ENCODE measurements around the gene POLR2J.
"Not testable (repeated sequence)": the region's sequence is repeated elsewhere in the genome, so short reads cannot be mapped to it uniquely, and the experiment has no call there.

The POLR2J gene

GRCh38 chr7:102496861-102497260 is 18.1 kb upstream of the POLR2J start:
- not testable (repeated sequence) for DNase-seq (ENCODE audit: low read depth in 1 of 2, low spot score in 1 of 2)

GRCh38 chr7:102494473-102495149 is 15.9 kb upstream of the POLR2J start:
- not testable (repeated sequence) for DNase-seq (ENCODE audit: low read depth in 1 of 2, low spot score in 1 of 2)

GRCh38 chr7:102494026-102494425 is 15.3 kb upstream of the POLR2J start:
- DNase-seq (ENCODE audit: low read depth in 1 of 2, low spot score in 1 of 2) = not testable (repeated sequence)

- not testable (repeated sequence) for DNase-seq (ENCODE audit: low read depth in 1 of 2, low spot score in 1 of 2)
Observed at GRCh38 chr7:102493220-102493935, 14.7 kb upstream of the POLR2J start.

- DNase-seq (ENCODE audit: low read depth in 1 of 2, low spot score in 1 of 2) = peak in 1 of 2 donors; percentile 38
Observed at GRCh38 chr7:102490529-102491075, 11.9 kb upstream of the POLR2J start.

- DNase-seq (ENCODE audit: low read depth in 1 of 2, low spot score in 1 of 2) = not testable (repeated sequence)
Observed at GRCh38 chr7:102484317-102484716, 5.6 kb upstream of the POLR2J start.

GRCh38 chr7:102481962-102482361 is 3.2 kb upstream of the POLR2J start:
- DNase-seq (ENCODE audit: low read depth in 1 of 2, low spot score in 1 of 2) = not testable (repeated sequence)

- not testable (repeated sequence) for DNase-seq (ENCODE audit: low read depth in 1 of 2, low spot score in 1 of 2)
Observed at GRCh38 chr7:102479982-102480637, 1.4 kb upstream of the POLR2J start.

GRCh38 chr7:102479209-102479584 is 475 bp upstream of the POLR2J start:
- not testable (repeated sequence) for DNase-seq (ENCODE audit: low read depth in 1 of 2, low spot score in 1 of 2)

GRCh38 chr7:102474736-102475435 is 3.8 kb downstream of the POLR2J start:
- DNase-seq (ENCODE audit: low read depth in 1 of 2, low spot score in 1 of 2) = not testable (repeated sequence)

GRCh38 chr7:102474116-102474515 is 4.6 kb downstream of the POLR2J start:
- not testable (repeated sequence) for DNase-seq (ENCODE audit: low read depth in 1 of 2, low spot score in 1 of 2)

GRCh38 chr7:102473271-102473991 is 5.3 kb downstream of the POLR2J start:
- DNase-seq (ENCODE audit: low read depth in 1 of 2, low spot score in 1 of 2) = no peak

GRCh38 chr7:102472126-102473041 is 6.3 kb downstream of the POLR2J start:
- no peak for DNase-seq (ENCODE audit: low read depth in 1 of 2, low spot score in 1 of 2)

- no peak for DNase-seq (ENCODE audit: low read depth in 1 of 2, low spot score in 1 of 2)
Observed at GRCh38 chr7:102471791-102472125, 7.0 kb downstream of the POLR2J start.

- DNase-seq (ENCODE audit: low read depth in 1 of 2, low spot score in 1 of 2) = no peak
Observed at GRCh38 chr7:102469972-102470825, 8.5 kb downstream of the POLR2J start.

- DNase-seq (ENCODE audit: low read depth in 1 of 2, low spot score in 1 of 2) = no peak
Observed at GRCh38 chr7:102469351-102469971, 9.3 kb downstream of the POLR2J start.

GRCh38 chr7:102468478-102469350 is 10.0 kb downstream of the POLR2J start:
- DNase-seq (ENCODE audit: low read depth in 1 of 2, low spot score in 1 of 2) = no peak
